Coronary artery (tissue), 2 donors: Measurements from ENCODE around the gene SMG6.

Experiments used
- DNase-seq: peaks from one replicate; pipeline ENCODE4 v3.0.0-alpha.2; 2017; ENCODE audit warnings: low spot score
- H3K27ac ChIP-seq, 2 donors: fragments of 200-600 bp; sonication (generic); one replicate each; pipeline ENCODE4 v1.5.1; 2016 to 2019
- H3K4me3 ChIP-seq: fragments of 200-600 bp; sonication (generic); 2 replicates; pipeline ENCODE4 v1.5.1; 2016; ENCODE audit warnings: mild to moderate bottlenecking, moderate library complexity
- CTCF ChIP-seq: fragments of 200-600 bp; sonication (generic); IDR thresholded peaks from one replicate; pipeline ENCODE4 v1.5.1; 2019; ENCODE audit warnings: antibody characterized with exemption

Gene SMG6

DNA sequence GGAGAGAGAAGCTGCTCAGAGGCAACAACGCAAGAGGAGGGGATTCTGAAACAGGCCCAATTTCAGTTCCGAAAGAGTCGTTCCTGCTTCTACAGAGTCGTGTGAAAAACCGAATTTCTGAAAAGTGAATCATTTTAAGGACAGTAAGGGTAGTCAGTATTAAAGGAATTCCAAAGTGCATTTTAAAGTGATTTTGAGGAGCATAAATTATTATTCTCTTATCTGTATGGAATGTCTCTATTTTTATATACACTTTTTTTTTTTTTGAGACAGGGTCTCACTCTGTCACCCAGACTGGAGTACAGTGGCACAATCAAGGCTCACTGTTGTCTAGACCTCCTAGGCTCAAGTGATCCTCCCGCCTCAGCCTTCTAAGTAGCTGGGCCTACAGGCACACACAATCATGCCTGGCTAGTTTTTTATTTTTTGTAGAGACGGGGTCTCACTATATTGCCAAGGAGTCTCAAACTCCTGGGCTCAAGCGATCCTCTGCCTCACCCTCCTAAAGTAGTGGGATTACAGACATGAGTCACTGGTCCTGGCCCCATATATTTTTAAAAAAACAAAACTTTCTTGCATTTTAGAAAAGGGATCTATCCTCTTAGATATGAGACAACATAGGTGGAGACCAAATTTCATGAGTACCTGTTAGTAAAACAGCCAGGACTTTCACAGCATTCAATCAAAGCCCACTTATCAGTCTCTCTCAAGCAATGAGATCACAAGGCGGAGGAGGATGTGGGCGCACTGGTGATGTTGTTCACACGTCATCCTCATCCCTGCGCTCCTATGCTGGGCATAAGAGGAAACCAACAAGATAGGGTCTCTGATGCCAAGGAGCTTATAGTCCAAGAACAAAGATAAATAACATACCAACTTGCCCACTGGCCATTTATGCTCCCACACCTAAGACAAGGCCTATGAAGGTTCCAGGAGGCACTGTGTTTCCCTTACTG lies 53.2 kb downstream of the SMG6 start:
- no peak for TF ChIP-seq CTCF
- Histone ChIP-seq H3K27ac (no peak overlapping the region), H3K4me3 (no peak overlapping the region)
- DNase-seq: no peak

- no peak for DNase-seq
- no peak overlapping the region for H3K27ac ChIP-seq
- TF ChIP-seq CTCF: no peak
- no peak overlapping the region for H3K4me3 ChIP-seq
These were observed 56.6 kb downstream of the SMG6 start for GRCh38 chr17:2247005-2247404.

- peak; percentile 91 for DNase-seq
- no peak overlapping the region for H3K4me3 ChIP-seq
- peak overlapping the region; percentile 40 to 67 for H3K27ac ChIP-seq
- peak; percentile 92 for TF ChIP-seq CTCF
These were observed 58.8 kb downstream of the SMG6 start for GRCh38 chr17:2244545-2245525.

DNA sequence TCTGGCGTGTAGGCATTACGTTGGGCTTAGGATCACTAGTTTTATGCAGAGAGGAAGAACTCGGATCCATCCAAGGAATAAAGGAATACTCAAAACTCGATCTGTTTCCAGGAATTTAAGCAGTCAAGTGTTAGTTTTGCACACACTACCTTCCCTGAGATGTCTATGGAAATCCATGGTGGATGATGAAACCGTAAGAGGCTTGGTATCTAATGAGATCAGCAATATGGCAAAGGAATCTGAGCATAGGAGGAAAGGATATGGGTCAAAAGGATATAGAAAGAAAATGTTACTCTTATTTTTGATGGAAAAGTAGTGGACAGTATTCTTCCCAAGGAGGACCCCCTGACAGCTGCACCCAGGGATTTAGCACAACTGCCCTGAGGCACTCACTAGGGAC lies 59.6 kb downstream of the SMG6 start:
- H3K27ac ChIP-seq: peak overlapping the region; percentile 40 to 67
- no peak for TF ChIP-seq CTCF
- H3K4me3 ChIP-seq: no peak overlapping the region
- no peak for DNase-seq

DNA sequence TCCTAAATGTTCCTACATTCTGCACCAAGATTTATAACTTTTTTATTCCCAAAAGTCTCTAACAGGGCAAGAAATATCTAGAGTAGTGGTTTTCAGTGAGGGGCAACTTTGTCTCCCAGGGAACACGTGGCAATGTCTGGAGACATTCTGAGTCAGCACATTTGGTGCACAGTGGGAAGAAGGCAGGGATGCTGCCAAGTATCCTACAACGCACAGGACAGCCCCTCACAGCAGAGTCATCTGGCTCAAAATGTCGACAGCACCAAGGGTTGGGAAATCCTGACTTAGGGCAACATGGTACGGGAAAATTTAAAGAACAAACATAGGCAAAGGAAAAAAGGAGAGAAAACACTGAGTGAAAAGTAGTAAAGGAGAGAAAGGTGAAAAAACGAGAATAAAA lies 61.8 kb downstream of the SMG6 start:
- no peak overlapping the region for H3K27ac ChIP-seq

GRCh38 chr17:2240541-2240940 lies 63.0 kb downstream of the SMG6 start:
- Histone ChIP-seq H3K4me3 (peak overlapping the region; percentile 1), H3K27ac (peak overlapping the region; percentile 34 to 61)
- no peak for DNase-seq
- TF ChIP-seq CTCF: no peak

More for the DNA sequence above, 61.8 kb downstream of the SMG6 start:
- DNase-seq: no peak
- no peak overlapping the region for H3K4me3 ChIP-seq
- TF ChIP-seq CTCF: no peak
